ENCODE measurements around the gene MXI1.
"Not testable (repeated sequence)": the region's sequence is repeated elsewhere in the genome, so short reads cannot be mapped to it uniquely, and the experiment has no call there.

MXI1 gene

DNA sequence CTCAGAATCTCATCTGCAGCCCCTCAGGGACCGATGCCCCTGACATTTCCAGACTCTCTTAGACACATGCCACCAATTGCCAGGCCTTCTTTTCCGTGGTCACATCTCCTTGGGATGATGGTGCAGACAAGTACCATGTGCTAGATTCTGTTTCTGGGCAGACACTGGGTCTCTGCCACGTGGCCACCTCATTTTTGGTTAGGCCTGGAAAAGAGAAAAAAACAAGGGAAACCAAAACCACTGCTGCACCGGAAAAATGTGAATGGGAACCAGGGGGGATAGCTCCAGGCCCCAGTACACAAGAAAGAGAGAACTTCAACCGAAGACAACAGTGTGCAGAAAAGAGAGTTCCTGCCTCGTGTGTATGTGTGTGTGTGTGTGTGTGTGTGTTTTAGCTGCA is 23.0 kb upstream of the MXI1 start:
- DNase-seq, result no peak

DNA sequence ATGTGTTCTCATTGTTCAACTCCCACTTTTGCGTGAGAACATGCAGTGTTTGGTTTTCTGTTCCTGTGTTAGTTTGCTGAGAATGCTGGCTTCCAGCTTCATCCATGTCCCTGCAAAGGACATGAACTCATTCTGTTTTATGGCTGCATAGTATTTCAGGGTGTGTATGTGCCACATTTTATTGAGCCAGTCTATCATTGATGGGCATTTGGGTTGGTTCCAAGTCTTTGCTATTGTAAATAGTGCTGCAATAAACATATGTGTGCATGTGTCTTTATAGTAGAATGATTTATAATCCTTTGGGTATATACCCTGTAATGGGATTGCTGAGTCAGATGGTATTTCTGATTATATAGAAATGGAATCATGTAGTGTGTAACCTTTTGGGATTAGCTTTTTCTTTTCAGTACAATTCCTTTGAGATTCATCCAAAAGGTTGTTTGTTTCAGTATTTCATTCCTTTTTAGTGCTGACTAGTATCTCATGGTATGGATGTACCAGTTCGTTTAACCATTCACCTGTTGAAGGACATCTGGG is 21.7 kb upstream of the MXI1 start:
- DNase-seq, result not testable (repeated sequence)

DNA sequence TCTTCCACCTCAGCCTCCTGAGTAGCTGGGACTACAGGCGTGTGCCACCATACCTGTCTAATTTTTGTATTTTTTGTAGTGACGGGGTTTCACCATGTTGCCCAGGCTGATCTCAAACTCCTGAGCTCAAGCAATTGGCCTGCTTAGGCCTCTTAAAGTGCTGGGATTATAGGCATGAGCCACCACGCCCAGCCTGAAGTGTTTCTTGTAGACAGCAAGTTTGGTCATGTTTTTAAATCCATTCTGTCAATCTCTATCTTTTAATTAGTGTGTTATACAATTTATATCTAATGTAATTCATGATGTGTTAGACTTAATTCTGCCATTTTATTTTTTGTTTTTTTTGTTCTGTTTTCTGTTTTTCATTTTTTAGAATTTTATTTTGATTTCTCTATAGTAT is 17.2 kb upstream of the MXI1 start:
- DNase-seq, result peak in 1 of 2 experiments; percentile 0

DNA sequence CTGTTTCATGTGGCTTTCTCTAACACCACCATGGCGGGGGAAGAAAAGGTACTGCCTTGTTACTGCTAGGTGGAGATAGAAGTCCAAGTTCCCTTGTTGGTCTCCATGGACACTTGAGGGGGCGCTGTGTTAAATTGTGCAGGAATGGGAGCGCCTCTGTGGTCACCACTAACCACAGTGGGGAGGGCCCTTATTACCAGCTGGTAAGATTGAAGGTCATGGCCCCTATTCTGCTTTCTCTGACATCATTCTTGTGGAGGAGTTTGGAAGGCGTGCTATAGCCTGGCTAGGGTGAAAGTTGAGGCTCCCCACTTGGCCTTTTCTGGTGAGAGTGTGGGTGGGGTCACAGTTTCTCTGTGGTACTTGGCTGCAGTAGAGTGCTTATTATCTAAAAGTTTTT is 14.9 kb upstream of the MXI1 start:
- DNase-seq, result no peak

DNA sequence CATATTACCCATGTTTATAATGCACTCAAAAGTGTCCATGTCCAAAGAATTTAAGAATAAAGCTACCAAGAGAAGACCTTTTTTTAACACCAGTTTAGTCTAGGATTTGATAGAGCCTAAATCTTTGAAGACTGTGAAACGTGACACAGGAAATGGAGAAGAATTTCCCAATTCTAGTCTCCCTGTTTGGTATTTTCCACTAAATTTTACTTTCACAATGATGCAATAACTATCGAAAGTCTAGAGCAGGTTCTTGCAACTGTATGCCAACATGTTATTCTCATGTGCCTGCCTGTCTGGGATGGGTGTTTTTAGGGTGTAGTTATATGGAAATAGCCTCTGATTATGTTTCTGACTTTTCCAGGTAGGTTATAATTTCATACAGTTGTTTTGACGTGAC is 6.9 kb upstream of the MXI1 start:
- no peak for DNase-seq

DNA sequence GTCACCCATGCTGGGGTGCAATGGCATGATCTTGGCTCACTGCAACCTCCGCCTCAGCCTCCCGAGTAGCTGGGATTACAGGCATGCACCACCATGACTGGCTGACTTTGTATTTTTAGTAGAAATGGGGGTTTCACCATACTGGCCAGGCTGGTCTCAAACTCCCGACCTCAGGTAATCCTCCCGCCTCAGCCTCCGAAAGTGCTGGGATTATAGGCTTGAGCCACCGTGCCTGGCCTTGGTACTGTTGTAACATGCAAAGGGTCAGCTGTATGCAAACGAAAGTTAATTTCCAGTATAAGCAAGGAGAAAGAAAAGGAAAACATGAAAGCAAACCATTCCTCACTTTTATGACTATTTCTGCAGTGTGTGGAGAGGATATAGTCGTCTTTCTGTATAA is 6.4 kb upstream of the MXI1 start:
- DNase-seq, result not testable (repeated sequence)

DNA sequence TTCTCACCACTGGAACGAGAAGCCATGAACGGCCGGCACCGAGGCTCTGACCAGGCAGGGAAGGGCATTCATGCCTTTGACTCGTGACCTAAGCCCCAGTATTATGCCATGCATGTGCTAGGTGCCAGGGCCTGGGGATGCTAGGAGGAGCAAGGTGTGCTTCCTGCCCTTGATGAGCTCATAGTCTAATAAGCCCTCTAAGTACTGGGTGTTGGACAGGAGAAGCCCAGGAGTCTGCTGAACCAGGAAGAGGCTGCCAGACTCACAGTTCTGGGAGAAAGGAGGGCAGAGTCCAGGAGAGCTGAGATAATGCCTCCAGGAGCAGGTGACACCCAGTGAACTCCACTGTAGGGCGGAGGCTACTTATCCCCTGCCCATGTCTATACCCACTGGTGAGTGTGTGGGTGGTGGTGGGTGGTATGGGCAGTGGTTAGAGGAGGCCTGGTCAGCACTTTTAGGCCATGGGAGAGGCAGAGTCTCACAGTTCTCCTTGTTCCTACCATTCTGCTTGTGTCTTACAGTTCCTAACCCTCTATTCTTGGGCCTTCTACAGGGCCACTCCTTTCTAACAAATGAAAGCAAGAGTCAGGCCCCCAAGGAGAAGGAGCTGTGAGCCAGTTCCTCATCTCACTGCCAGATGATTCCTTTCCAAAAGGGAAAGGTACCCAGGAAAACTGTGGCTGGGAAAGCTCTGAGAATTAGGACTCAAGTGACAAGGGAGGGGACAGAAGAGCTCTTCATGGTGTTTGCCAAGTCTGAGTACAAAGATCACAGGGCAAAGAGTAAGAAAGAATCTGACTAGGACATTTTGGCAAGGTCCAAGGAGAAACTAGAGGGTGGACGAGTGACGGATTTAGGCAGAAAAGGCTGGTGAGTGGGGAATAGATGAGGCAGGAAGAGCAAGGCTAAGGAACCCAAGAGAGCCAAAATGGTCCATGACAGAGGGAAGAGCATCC is 3.6 kb upstream of the MXI1 start:
- no peak for DNase-seq

DNA sequence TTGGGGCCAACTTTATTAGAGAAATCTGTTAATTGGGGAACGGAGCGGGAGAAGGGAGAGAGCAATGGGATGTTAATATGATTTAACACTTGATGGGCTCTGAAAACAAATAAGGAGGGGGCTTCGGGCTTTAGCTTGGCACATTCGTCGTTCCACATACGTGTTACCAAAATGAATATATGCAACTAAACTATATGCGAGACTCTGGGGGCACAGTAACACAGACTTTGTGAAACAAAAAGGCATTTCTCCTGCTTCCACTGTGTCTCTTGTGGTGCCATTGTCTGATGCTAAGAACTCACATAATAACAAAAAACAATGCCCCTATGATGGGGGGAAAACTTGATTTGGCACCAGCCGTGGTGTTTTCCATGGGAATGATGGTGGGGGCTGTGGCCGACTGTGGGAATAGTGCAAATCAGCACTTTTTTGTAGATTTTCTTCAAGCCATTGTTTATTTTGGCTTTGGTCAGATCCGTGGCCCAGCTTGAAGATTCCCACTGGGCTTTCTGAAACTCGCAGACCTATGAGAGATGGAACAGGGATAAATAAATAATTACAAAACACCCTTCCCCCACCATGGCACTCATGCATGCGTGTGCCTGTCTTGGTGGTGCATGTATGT is 2.2 kb upstream of the MXI1 start:
- no peak for DNase-seq

DNA sequence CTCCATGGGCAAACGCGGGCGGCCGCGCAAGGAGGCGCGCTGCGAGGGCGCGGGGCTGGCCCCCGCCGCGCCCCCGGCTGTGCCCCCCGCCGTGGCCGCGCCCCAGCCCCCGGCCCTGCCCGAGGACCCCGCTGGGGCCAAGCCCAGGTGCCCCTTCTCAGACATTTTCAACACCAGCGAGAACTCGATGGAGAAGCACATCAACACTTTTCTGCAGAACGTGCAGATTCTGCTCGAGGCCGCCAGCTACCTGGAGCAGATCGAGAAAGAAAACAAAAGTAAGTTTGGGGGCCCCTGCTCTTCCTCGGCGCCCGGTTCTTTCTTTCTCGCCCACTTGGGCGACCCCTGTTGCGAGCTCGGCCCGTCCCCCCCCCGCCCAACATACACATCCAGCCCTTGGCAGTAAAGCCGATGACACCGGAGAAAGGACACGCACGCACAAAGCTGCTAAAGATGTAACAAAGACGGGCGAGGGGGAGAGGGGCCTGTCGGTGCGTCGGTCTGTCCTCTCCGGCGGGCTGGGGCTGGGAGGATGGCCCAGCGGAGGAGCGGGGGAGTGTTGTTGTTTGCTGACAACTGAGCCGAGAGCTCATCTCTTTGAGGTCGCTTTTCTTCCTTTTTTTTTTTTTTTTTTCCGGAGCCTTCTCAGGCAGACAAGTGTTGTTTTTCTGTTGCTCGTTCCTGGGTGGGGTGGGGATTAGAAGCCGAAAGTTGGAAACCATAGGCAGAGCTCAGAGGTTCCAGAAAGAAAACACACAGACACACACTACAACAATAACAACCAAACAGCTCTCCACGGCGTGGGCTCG is 604 bp downstream of the MXI1 start:
- peak; percentile 24 to 38 for DNase-seq

DNA sequence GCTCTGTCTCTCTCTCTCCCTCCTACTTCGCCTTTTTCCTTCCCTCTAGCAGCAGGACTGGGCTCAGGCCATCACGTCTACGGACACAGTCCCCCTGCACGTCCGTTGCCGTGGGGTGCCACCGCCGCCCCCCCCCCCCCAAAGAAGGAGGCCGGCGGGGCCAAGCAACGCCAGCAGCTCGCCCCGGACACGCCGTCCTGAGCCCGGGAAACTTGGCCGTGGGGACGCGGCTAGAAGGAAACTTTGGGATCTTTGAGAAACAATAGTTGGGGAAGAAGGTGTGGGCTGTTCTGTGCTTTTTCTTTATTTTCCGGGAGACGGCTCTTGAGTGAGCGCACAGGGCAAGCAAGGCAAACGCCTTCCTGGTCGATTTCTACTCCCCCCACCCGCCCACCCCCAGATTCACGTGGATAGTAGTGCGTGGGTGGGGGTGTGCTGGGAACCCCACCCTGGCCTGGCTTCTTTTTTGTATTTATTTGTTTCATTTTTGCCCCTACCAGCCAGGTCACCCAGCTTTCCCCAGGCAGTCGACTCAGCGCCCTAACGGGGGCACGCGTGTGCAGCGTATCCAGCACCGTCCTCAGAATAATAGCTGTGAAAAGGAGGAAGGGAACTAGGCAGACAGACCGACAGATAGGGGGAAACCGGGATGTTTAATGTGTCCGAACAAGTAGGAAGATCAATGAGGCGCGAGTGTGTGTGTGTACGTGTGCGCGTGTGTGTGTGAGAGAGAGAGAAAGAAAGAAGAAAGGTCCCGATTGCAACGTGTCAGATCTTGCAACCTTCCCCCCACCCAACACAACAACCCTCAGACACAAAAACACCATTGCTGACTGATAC is 1.4 kb downstream of the MXI1 start:
- peak; percentile 26 to 39 for DNase-seq

DNA sequence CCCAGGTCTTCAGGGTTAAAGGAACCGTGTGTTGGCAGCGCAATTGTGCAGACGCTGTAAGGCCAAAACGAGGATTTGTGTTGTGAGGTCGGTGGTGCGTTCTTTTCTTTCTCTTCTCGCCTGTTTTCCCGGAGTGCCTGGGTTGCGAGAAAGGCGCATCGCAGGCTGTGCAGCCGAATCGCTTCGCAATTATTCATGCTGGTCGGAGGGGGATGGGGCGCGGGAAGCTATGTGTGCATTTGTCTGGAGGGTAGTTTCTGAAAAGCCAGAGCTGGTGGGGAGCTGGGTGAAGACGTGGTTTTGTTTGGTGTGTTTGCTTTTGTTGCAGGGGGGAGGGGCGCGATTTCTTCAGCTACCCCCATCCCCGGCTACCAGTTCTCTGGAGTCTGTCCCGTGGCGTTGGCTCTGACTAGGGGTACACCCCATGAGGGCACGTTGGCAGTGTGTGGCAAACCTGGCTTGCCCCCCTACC is 2.1 kb downstream of the MXI1 start:
- peak; percentile 37 to 73 for DNase-seq

DNA sequence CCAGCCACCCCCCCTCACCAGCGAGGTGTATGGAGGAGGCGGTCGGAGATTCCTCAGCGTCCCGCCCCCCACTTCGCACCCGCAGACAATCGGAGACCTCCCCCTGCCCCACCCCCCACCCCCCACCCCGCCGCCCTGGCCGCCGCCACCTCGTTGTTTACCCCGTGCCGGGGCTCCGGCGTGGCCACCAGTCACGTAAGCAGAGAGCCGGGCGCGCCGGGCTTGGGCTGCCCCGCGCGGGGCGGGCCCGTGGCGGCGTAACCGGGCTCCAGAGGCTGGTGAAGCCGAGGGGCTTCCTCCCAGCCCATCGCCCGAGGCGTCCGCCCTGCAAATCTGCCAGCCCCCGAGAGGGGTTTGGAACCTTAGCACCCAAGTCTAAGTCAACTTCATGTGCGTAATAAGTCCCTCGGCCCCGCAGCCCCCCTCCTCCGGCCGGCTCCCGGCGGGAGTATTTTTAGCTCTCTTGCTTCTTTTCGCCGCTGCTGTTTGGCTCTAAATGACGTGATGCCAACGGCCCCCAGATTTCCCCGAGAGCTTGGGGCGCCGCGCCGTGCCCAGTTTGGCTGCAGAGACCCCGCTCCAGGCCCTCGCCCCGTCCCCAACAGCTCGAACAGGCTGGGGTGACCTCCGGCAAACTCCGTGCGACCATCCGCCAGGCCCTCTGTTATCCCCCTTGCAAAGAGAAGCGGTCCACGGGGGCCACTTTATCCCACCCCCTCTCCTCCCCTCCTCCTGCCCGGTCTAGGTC is 2.7 kb downstream of the MXI1 start:
- DNase-seq, result peak; percentile 14 to 70

DNA sequence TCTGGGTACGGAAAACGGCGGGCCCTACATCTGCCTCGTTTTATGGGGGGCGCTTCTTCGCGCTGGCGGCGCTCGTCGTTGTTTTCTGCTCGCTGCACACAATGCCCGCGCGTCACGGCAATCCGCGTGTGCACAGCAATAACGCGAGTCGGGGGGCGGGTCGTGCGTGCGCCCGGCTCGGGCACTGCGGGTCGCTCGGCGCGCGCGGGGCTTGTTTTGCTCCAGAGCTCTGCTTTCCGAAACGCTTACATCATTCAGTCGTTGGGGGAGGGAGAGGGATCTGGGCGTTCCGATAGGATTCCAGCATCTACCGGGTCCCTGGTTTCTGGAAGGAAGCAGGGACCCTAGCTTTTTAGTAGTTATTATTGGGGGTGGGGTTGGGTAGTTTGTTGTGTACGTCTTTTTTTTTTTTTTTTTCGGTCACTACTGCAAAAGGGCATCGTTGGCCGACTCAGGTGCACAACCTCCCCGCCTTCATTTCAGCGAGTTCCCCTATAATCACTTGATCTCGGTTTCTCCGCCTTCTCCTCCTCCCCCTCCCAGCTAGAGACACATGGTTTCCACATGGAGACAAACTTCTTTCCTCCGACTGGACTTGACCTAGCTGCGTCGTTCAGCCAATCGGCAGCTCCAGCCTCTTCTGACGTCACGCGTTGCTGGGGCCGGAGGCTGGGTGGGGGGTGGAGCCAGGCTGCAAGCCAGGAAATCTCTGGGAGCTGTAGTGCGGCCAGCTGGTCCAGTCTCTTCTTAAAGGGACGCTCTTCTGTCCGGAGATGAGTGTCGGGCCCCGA is 3.5 kb downstream of the MXI1 start:
- DNase-seq, result peak; percentile 75 to 90

DNA sequence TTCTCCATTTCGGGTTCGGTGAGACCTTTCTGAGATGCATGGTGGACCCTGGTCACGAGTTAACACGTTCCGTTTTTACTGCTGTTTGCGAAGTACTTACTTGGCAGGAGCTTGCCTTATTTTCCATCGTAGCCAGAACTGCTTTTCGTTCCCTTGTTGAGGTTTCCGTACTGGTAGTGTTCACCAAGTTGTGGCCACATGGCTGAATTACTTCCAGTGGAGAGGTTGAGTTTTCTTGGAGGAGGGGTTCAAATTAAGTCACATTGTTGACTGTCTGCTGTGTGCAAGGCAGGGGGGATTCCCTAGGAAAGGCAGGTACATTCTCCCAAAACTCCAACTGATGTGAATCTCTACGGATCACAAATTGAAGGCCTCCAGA is 4.0 kb downstream of the MXI1 start:
- no peak for DNase-seq

DNA sequence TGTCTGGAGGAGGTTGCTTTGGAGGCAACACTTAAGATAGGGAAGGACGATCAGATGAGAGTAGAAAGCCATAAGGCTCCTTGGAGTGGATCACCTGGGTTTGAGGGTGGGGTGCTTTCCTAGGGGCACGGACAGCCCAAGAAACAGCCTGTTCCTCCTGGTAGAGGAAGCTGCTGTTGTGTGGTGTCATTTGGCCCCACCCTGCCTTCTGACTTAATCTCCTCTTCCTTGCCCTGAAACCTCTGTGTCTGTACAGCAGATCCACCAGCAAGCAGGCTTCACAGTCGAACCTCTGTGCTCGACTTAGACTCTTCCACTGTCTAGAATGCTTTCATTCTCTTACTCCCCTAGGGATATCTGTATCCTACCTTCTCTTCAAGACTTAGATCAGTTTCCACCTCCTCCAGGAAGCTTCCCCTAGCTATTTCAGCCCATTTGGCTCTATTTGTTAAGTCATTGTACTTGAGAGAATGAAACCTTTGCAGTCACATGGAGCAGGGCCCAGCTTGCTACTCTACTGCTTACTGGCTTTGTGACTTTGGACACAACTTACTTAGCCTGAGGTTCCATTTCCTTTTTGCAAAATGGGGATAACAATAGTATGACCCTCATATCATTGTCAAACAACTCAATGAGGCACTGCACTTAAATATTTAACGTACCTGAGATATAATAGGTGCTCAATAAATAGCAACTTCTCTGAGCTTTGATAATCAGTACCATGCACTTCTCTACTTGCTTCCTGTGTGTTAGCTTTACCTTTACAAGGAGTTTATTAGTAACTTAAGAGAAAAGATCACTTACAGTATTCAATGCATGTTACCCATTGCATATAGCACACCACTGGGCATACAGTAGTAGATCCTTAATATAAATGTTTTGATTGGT is 5.0 kb downstream of the MXI1 start:
- DNase-seq, result peak in 1 of 2 experiments; percentile 6

DNA sequence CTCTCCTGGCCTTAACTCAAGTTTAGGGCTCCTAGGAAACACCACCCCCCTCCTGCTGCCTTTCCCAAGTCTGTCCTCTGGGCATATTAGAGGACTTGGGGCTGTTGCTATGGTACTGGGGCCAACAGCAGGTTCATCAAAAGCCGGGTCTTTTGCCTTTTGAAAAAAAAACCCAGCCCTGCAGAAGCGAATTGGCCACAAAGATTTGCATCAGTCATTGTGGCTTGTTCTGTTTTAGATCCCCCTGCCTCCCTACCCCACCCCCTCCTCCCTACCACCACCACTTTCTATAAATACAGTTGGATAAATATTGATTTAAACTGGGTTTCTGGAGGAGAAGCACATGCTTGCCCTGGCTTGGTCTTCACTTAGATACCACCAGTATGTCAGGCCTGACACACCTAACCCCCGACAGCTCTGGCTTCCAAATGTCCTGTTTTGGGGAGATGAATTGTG is 7.0 kb downstream of the MXI1 start:
- no peak for DNase-seq

DNA sequence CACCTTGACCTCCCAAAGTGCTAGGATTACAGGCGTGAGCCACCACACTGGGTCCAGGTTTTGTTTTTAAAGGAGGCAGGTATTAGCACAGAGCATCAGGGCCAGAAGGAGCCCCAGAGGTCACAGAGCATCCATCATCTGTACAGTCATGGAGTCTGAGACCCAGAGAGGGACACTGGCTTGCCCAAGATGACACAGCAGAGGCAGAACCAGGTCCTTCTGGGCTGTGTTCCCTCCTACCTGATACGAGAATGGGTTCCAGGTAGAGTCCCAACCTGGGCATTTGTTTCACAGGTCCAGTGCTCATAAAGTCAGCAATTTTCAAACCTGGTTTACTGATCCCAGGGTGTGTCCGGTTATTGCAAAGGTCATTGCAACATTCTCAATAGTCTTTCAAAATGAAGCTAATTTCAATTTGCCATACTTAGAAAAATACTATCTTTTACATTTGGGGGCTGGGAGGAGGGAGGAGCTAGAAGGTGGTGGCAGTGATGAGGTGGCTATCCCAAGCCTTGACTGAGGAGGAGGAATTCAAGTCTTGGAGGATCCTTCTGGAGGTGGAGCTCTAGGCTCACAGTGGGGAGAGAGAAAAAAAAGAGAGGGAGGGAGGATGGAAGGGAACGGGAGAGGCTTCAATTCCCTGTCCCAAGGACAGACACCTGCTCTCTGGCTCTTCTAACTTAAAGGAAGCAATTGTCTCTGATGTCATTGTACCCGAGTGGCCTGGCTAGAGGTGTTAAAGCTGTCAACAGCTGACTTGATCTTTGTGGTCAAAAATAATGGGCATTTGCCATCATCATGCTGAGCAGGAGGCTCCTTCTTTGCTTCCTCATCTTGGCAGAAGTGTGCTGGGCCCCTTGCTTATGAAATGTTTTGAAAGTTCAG is 8.1 kb downstream of the MXI1 start:
- DNase-seq, result no peak

DNA sequence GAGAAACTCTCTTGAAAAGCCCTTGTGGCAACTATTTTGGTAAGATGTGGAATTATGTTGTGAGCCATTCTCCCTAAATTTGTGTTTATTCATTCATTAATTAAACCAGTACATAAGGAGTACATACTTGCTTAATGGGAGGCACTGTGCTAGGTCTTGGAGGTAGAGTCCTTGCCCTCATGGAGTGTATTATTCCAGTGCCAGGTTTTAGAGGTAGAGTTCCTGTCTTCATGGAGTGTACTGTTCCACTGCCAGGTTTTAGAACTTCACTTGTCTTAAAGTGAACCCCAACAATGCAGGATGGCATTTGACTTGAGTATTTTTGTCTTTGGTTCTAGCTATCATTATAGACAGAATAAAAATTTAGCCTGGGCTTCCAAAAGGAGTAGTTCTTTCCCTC is 8.8 kb downstream of the MXI1 start:
- no peak for DNase-seq
